ENCODE data around the gene CNOT1. TPM values are rescaled to one million over a fixed set of nuclear protein-coding genes. Genes with fewer than 3 reads are reported as not detected.

The CNOT1 gene
- total and polyA plus RNA-seq, 4 donors = 34.0 to 131 (median 78.5) TPM

DNA sequence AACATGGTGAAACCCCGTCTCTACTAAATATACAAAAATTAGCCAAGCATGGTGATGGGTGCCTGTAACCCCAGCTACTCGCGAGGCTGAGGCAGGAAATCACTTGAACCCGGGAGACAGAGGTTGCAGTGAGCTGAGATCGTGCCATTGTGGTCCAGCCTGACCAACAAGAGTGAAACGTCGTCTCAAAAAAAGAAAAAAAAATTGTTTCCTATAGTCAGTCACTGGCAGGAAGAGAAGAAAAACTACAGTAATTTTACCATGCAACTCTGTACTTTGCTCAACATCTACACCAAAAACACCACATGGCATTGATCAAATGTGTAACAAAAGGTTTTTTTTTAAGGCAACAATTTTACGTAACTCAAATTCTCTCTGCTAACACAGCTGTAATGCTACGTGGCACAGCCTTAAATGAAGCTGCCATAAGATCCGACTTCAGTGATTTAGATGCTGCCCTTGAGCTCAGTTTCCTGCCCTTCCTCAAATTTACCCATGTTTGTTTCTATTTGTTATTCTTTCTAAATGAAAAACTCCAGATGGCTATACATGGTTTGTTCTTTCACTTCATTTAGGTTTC is 40.2 kb downstream of the CNOT1 start:
- peaks cover 2 to 44% (median 29%) of the 10 kb centered on the region in 4 donors for H3K36me3 ChIP-seq (ENCODE audit: control insufficient read depth in 4 of 4, insufficient read depth in 3 of 4, low read depth in 1 of 4, low read length in 3 of 4)
- H3K9ac ChIP-seq (ENCODE audit: low read depth in 1 of 2, low read length in 2 of 2) = no peak overlapping the region
- 56% methylated on average over 10 of the region's 10 CpGs for WGBS

DNA sequence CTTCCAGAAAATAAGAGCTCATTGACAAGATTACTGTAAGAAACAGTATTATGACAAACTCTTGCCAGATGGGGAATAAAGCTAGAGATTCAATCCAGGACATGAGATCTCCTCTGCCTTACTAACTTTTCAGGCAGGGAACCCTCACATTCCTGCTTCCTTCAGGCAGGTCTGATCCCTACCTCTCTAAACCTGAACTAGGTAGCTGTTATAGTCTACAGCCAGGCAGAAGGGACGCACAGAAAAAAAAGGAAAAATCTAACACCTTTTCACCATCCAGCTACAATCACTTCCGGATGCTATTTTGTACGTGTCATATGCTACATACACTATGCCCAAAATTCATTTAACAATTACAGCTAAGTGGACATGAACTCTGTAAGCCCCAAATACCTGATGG is 41.2 kb downstream of the CNOT1 start:
- no peaks in the 10 kb centered on the region for H3K27me3 ChIP-seq (ENCODE audit: control insufficient read depth in 4 of 4, insufficient read depth in 4 of 4, low read length in 3 of 4)
- no peaks in the 10 kb centered on the region for H3K9me3 ChIP-seq (ENCODE audit: control insufficient read depth in 4 of 4, low read length in 3 of 4)
- no peak overlapping the region for H3K4me3 ChIP-seq (ENCODE audit: low read depth in 1 of 3, low read length in 3 of 3)
- no peak for TF ChIP-seq JUND (IDR thresholded peaks at IDR 0.05)
- no peak for TF ChIP-seq GABPA (IDR thresholded peaks at IDR 0.05 in 1 of 2, conservative IDR thresholded peaks at IDR 0.05 in 1 of 2)
- no peak for TF ChIP-seq RAD21 (IDR thresholded peaks at IDR 0.05)
- no peak for TF ChIP-seq SP1 (IDR thresholded peaks at IDR 0.05)
- TF ChIP-seq, protein P1, sequence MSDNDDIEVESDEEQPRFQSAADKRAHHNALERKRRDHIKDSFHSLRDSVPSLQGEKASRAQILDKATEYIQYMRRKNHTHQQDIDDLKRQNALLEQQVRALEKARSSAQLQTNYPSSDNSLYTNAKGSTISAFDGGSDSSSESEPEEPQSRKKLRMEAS (IDR thresholded peaks at IDR 0.05) = no peak
- TF ChIP-seq YY1 (IDR thresholded peaks at IDR 0.05) = no peak
- no peak for TF ChIP-seq HNF4A (conservative IDR thresholded peaks at IDR 0.05)
- TF ChIP-seq EGR1 (IDR thresholded peaks at IDR 0.05; ENCODE audit: low read depth in 2 of 2) = no peak
- no peak for TF ChIP-seq NR2F2 (IDR thresholded peaks at IDR 0.05)
- no peak for TF ChIP-seq FOXA2 (IDR thresholded peaks at IDR 0.05)
- TF ChIP-seq FOXA1 (IDR thresholded peaks at IDR 0.05) = no peak
- TF ChIP-seq, protein P2, sequence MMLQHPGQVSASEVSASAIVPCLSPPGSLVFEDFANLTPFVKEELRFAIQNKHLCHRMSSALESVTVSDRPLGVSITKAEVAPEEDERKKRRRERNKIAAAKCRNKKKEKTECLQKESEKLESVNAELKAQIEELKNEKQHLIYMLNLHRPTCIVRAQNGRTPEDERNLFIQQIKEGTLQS (IDR thresholded peaks at IDR 0.05) = no peak
- H3K27ac ChIP-seq (ENCODE audit: low read depth in 1 of 2, low read length in 2 of 2) = no peak overlapping the region
- DNase-seq (ENCODE audit: low spot score) = no peak
- H3K9ac ChIP-seq (ENCODE audit: low read depth in 1 of 2, low read length in 2 of 2) = no peak overlapping the region
- WGBS = 82% methylated on average over 3 of the region's 3 CpGs
- peaks cover 3 to 46% (median 29%) of the 10 kb centered on the region in 4 donors for H3K36me3 ChIP-seq (ENCODE audit: control insufficient read depth in 4 of 4, insufficient read depth in 3 of 4, low read depth in 1 of 4, low read length in 3 of 4)
- peaks cover 3 to 26% (median 24%) of the 10 kb centered on the region in 4 donors for H3K4me1 ChIP-seq (ENCODE audit: control insufficient read depth in 4 of 4, insufficient read depth in 4 of 4, low read length in 3 of 4)

More for the DNA sequence above, 40.2 kb downstream of the CNOT1 start:
- no peak for DNase-seq (ENCODE audit: low spot score)
- Histone ChIP-seq H3K4me3 (ENCODE audit: low read depth in 1 of 3, low read length in 3 of 3) (no peak overlapping the region), H3K27me3 (ENCODE audit: control insufficient read depth in 4 of 4, insufficient read depth in 4 of 4, low read length in 3 of 4) (no peaks in the 10 kb centered on the region), H3K27ac (ENCODE audit: low read depth in 1 of 2, low read length in 2 of 2) (peak overlapping the region in 1 of 2 donors; percentile 4), H3K9me3 (ENCODE audit: control insufficient read depth in 4 of 4, low read length in 3 of 4) (no peaks in the 10 kb centered on the region), H3K4me1 (ENCODE audit: control insufficient read depth in 4 of 4, insufficient read depth in 4 of 4, low read length in 3 of 4) (peaks cover 4 to 23% (median 22%) of the 10 kb centered on the region in 4 donors)
- TF ChIP-seq JUND (IDR thresholded peaks at IDR 0.05) (no peak), HNF4A (conservative IDR thresholded peaks at IDR 0.05) (peak in 1 of 2 donors; percentile 41), FOXA2 (IDR thresholded peaks at IDR 0.05) (no peak), RXRA (IDR thresholded peaks at IDR 0.05) (no peak), YY1 (IDR thresholded peaks at IDR 0.05) (no peak)
- TF ChIP-seq, protein P3, sequence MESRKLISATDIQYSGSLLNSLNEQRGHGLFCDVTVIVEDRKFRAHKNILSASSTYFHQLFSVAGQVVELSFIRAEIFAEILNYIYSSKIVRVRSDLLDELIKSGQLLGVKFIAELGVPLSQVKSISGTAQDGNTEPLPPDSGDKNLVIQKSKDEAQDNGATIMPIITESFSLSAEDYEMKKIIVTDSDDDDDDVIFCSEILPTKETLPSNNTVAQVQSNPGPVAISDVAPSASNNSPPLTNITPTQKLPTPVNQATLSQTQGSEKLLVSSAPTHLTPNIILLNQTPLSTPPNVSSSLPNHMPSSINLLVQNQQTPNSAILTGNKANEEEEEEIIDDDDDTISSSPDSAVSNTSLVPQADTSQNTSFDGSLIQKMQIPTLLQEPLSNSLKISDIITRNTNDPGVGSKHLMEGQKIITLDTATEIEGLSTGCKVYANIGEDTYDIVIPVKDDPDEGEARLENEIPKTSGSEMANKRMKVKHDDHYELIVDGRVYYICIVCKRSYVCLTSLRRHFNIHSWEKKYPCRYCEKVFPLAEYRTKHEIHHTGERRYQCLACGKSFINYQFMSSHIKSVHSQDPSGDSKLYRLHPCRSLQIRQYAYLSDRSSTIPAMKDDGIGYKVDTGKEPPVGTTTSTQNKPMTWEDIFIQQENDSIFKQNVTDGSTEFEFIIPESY (IDR thresholded peaks at IDR 0.05) = no peak

DNA sequence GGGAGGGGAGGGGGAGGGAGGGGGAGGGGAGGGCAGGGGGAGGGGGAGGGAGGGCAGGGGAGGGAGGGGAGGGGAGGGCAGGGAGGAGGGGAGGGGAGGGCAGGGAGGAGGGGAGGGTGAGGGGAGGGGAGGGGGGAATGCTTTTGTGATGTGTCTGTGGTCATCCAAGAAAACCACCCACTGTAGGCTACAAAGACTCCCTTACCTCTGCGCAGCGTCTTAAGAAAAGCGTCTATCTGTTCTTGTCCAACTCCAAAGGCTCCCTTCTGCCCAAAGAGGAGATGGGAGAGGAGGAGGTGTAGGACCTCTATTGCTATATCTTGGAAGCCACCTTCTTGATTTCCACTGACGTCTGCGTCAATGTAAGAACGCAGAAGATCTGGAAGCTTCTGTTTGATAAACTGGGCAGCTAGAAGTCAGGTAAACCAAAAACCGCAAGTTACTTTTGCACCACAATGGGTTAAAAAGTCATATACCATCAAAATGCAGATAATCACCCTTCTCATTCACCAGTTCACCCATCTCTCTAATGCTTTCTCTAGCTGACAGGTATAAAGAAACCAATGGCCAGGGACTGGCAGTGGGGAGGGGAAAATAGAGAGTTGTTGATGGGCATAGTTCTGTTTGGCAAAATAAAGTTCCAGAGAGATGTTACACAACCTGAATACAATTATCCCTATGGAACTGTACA is 43.1 kb downstream of the CNOT1 start:
- Histone ChIP-seq H3K27me3 (ENCODE audit: control insufficient read depth in 4 of 4, insufficient read depth in 4 of 4, low read length in 3 of 4) (no peaks in the 10 kb centered on the region), H3K4me1 (ENCODE audit: control insufficient read depth in 4 of 4, insufficient read depth in 4 of 4, low read length in 3 of 4) (peaks cover 0 to 34% (median 31%) of the 10 kb centered on the region in 4 donors), H3K27ac (ENCODE audit: low read depth in 1 of 2, low read length in 2 of 2) (no peak overlapping the region), H3K4me3 (ENCODE audit: low read depth in 1 of 3, low read length in 3 of 3) (no peak overlapping the region), H3K9ac (ENCODE audit: low read depth in 1 of 2, low read length in 2 of 2) (no peak overlapping the region), H3K36me3 (ENCODE audit: control insufficient read depth in 4 of 4, insufficient read depth in 3 of 4, low read depth in 1 of 4, low read length in 3 of 4) (peaks cover 3 to 47% (median 27%) of the 10 kb centered on the region in 4 donors), H3K9me3 (ENCODE audit: control insufficient read depth in 4 of 4, low read length in 3 of 4) (no peaks in the 10 kb centered on the region)
- no peak for DNase-seq (ENCODE audit: low spot score)
- WGBS = 96% methylated on average over 7 of the region's 7 CpGs
- TF ChIP-seq RXRA (IDR thresholded peaks at IDR 0.05) (no peak), FOXA1 (IDR thresholded peaks at IDR 0.05) (no peak), HNF4G (IDR thresholded peaks at IDR 0.05) (no peak), HNF4A (conservative IDR thresholded peaks at IDR 0.05) (no peak)

All from liver (tissue), 9 donors.